Skeletal muscle tissue (tissue), 4 donors: Measurements from ENCODE around the gene SPTBN4. TPM values are rescaled to one million over a fixed set of nuclear protein-coding genes. Genes with fewer than 3 reads are reported as not detected.
"Not testable (repeated sequence)": the region's sequence is repeated elsewhere in the genome, so short reads cannot be mapped to it uniquely, and the experiment has no call there.

Experiments
- H3K27ac ChIP-seq: one replicate; pipeline ENCODE4 v1.7.0; 2013; ENCODE audit warnings: mild to moderate bottlenecking, low read depth, low read length, inconsistent platforms
- H3K27me3 ChIP-seq, 3 donors: one replicate each; pipeline ENCODE4 v1.7.0; 2013; ENCODE audit warnings: low read length in 3 of 3; ENCODE audit not compliant: control insufficient read depth in 3 of 3, insufficient read depth in 3 of 3
- H3K36me3 ChIP-seq, 3 donors: one replicate each; pipeline ENCODE4 v1.7.0; 2013; ENCODE audit warnings: low read length in 3 of 3; ENCODE audit not compliant: control insufficient read depth in 3 of 3, insufficient read depth in 3 of 3
- H3K4me1 ChIP-seq, 3 donors: one replicate each; pipeline ENCODE4 v1.7.0; 2013; ENCODE audit warnings: low read length in 3 of 3, mild to moderate bottlenecking in 3 of 3; ENCODE audit not compliant: control insufficient read depth in 3 of 3, insufficient read depth in 3 of 3
- H3K4me3 ChIP-seq, 3 donors: one replicate each; pipeline ENCODE4 v1.7.0; 2013; ENCODE audit warnings: low read length in 3 of 3
- H3K9ac ChIP-seq, 3 donors: one replicate each; pipeline ENCODE4 v1.7.0; 2013; ENCODE audit warnings: low read length in 3 of 3, mild to moderate bottlenecking in 3 of 3, moderate library complexity in 2 of 3, low read depth in 1 of 3
- H3K9me3 ChIP-seq, 3 donors: one replicate each; pipeline ENCODE4 v1.7.0; 2013; ENCODE audit warnings: low read length in 3 of 3; ENCODE audit not compliant: control insufficient read depth in 3 of 3
- total RNA-seq: library from RNA; depleted of rRNA; stranded (reverse); fragments of >200 nt; gene quantifications from one replicate; pipeline ENCODE4 v1.2.3, GENCODE V29; 2014
- donor health status: Osteomylitis.

Gene SPTBN4
- total RNA-seq, 1 donor from 2014 or later: 0.52 TPM

GRCh38 chr19:40550951-40551350 is 84.2 kb downstream of the SPTBN4 start:
- peaks cover 17 to 32% (median 21%) of the 10 kb centered on the region in 3 donors for H3K27me3 ChIP-seq
- H3K36me3 ChIP-seq: peaks cover 0 to 4% (median 0%) of the 10 kb centered on the region in 3 donors
- peaks cover 0 to 3% (median 0%) of the 10 kb centered on the region in 3 donors for H3K4me1 ChIP-seq
- H3K9me3 ChIP-seq: no peaks in the 10 kb centered on the region
- H3K4me3 ChIP-seq: no peak overlapping the region
- no peak overlapping the region for H3K27ac ChIP-seq
- no peak overlapping the region for H3K9ac ChIP-seq

GRCh38 chr19:40552848-40553247 is 86.0 kb downstream of the SPTBN4 start:
- Histone ChIP-seq H3K9ac (no peak overlapping the region), H3K4me1 (peaks cover 0 to 3% (median 0%) of the 10 kb centered on the region in 3 donors), H3K27ac (no peak overlapping the region), H3K36me3 (peaks cover 0 to 4% (median 0%) of the 10 kb centered on the region in 3 donors), H3K9me3 (no peaks in the 10 kb centered on the region), H3K27me3 (peaks cover 17 to 34% (median 24%) of the 10 kb centered on the region in 3 donors), H3K4me3 (no peak overlapping the region)

GRCh38 chr19:40553885-40554857 is 87.4 kb downstream of the SPTBN4 start:
- Histone ChIP-seq H3K9me3 (no peaks in the 10 kb centered on the region), H3K9ac (no peak overlapping the region), H3K4me3 (no peak overlapping the region), H3K36me3 (peaks cover 0 to 4% (median 0%) of the 10 kb centered on the region in 3 donors), H3K4me1 (peaks cover 0 to under 1% (median 0%) of the 10 kb centered on the region in 3 donors), H3K27ac (no peak overlapping the region), H3K27me3 (peaks cover 12 to 28% (median 20%) of the 10 kb centered on the region in 3 donors)

- Histone ChIP-seq H3K9me3 (no peaks in the 10 kb centered on the region), H3K4me1 (no peaks in the 10 kb centered on the region), H3K36me3 (no peaks in the 10 kb centered on the region), H3K27me3 (peaks cover 11 to 31% (median 15%) of the 10 kb centered on the region in 3 donors), H3K27ac (no peak overlapping the region), H3K9ac (no peak overlapping the region), H3K4me3 (no peak overlapping the region)
Measured at GRCh38 chr19:40555978-40556689, 89.3 kb downstream of the SPTBN4 start.

DNA sequence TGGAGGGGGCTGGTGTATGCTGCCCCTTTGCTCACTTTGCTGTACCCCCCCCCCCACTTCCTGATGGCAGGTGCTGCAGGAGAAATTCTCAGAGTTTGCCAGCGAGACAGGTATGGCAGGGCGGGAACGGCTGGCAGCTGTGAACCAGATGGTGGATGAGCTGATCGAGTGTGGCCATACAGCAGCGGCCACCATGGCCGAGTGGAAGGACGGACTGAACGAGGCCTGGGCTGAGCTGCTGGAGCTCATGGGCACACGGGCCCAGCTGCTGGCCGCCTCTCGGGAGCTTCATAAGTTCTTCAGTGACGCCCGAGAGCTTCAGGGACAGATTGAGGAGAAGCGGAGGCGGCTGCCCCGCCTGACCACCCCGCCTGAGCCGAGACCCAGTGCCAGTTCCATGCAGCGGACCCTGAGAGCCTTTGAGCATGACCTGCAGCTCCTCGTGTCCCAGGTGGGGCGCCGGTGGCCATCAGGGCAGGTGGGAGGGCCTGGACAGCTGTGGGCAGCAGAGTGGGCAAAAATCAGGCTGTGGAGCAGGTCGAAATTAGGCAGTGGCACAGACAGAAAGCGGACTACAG is 90.2 kb downstream of the SPTBN4 start:
- H3K27me3 ChIP-seq: peaks cover 14 to 30% (median 15%) of the 10 kb centered on the region in 3 donors
- H3K9me3 ChIP-seq: no peaks in the 10 kb centered on the region
- H3K36me3 ChIP-seq: no peaks in the 10 kb centered on the region

DNA sequence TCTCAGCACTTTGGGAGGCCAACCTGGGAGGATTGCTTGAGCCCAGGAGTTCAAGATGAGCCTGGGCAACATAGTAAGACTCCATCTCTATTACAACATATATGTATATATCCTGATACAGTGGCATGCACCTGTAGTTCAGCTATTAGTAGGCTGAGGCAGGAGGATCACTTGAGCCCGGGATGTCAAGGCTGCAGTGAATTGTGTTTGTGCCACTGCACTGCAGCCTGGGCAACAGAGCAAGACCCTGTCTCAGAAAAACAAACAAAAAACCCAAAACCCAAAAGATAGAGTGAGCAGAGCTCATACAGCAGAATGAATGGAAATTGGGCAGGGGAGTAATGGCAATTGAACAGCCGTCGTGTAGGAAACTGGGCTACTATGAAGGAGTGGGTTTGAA is 92.6 kb downstream of the SPTBN4 start:
- no peak overlapping the region for H3K4me3 ChIP-seq
- no peaks in the 10 kb centered on the region for H3K9me3 ChIP-seq
- no peak overlapping the region for H3K27ac ChIP-seq
- no peak overlapping the region for H3K9ac ChIP-seq
- no peaks in the 10 kb centered on the region for H3K4me1 ChIP-seq
- H3K36me3 ChIP-seq: no peaks in the 10 kb centered on the region
- H3K27me3 ChIP-seq: peaks cover 3 to 20% (median 16%) of the 10 kb centered on the region in 3 donors

More for the DNA sequence above, 90.2 kb downstream of the SPTBN4 start:
- H3K4me3 ChIP-seq: no peak overlapping the region
- H3K9ac ChIP-seq: no peak overlapping the region
- no peak overlapping the region for H3K27ac ChIP-seq
- H3K4me1 ChIP-seq: no peaks in the 10 kb centered on the region

GRCh38 chr19:40560092-40560507 is 93.3 kb downstream of the SPTBN4 start:
- Histone ChIP-seq H3K27me3 (peaks cover 4 to 19% (median 14%) of the 10 kb centered on the region in 3 donors), H3K27ac (no peak overlapping the region), H3K4me1 (no peaks in the 10 kb centered on the region), H3K4me3 (no peak overlapping the region), H3K9ac (no peak overlapping the region), H3K36me3 (no peaks in the 10 kb centered on the region), H3K9me3 (no peaks in the 10 kb centered on the region)

GRCh38 chr19:40561947-40562346 is 95.1 kb downstream of the SPTBN4 start:
- no peak overlapping the region for H3K27ac ChIP-seq
- no peak overlapping the region for H3K4me3 ChIP-seq
- no peak overlapping the region for H3K9ac ChIP-seq
- no peaks in the 10 kb centered on the region for H3K36me3 ChIP-seq
- H3K4me1 ChIP-seq: peaks cover 0 to 1% (median 0%) of the 10 kb centered on the region in 3 donors
- no peaks in the 10 kb centered on the region for H3K9me3 ChIP-seq
- peaks cover 13 to 33% (median 31%) of the 10 kb centered on the region in 3 donors for H3K27me3 ChIP-seq

DNA sequence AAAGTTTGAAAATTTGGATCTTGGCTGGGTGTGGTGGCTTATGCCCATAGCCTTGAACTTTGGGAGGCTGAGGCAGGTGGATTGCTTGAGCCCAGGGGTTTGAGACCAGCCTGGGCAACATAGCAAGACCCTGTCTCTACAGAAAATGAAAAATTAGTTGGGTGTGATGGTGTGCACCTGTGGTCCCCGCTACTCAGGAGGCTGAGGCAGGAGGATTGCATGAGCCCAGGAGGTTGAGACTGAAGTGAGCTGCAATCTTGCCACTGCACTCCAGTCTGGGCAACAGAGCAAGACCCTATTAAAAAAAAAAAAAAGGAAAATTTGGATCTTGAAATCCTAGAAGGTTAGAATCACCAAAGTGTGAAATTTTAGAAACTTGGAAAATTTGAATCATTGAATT is 97.7 kb downstream of the SPTBN4 start:
- not testable (repeated sequence) for H3K4me3 ChIP-seq, H3K27ac ChIP-seq, H3K9ac ChIP-seq, H3K9me3 ChIP-seq, H3K36me3 ChIP-seq, H3K4me1 ChIP-seq
- peaks cover 21 to 46% (median 42%) of the 10 kb centered on the region in 3 donors for H3K27me3 ChIP-seq
